Skeletal muscle cell (primary cell): Measurements from ENCODE around the gene ITSN1.
A peak's percentile ranks its signal among the peaks of the same experiment; 100 is the strongest.
"Not testable (repeated sequence)": the region's sequence is repeated elsewhere in the genome, so short reads cannot be mapped to it uniquely, and the experiment has no call there.

Experiments
- DNase-seq: peaks from one replicate; pipeline ENCODE4 v3.0.0-alpha.2; 2010; ENCODE audit warnings: low read depth
- H3K4me3 ChIP-seq: 2 replicates; pipeline ENCODE4 v1.5.1; 2011; ENCODE audit warnings: low read depth, mild to moderate bottlenecking, control low read depth, low read length, moderate library complexity

ITSN1 gene

DNA sequence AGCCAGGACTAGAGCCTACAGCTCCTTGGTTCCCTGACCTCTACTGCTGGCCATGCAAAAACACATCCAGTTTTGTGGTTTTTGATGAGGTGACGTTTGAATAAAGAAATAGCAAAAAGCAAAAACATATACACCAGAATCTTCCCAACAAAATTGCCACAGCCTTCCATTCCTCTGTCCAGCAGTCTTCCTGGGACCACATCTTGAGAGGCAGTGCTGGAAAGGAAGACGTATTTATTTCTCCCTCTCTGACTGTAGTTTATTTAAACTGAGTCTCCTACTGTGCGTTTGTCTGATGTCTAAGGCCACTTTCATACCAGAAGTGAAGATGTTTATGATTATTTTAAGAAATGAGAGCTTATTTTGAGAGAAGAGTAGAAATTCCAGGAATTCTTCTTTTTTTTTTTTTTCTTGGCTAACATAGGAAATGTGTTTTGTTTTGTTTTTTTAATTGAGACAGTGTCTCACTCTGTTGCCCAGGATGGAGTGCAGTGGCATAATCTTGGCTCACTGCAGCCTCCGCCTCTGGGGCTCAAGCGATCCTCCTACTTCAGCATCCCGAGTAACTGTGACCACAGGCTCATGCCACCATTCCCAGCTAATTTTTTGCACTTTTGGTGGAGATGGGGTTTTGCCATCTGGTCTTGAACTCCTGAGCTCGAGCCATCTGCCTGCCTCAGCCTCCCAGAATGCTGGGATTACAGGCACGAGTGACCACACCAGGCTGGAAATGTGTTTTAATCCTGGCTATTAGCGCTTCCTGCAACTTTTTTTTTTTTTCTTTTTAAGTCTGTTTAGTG lies 118.5 kb downstream of the ITSN1 start:
- no peak for DNase-seq
- peak overlapping the region; percentile 7 for H3K4me3 ChIP-seq

DNA sequence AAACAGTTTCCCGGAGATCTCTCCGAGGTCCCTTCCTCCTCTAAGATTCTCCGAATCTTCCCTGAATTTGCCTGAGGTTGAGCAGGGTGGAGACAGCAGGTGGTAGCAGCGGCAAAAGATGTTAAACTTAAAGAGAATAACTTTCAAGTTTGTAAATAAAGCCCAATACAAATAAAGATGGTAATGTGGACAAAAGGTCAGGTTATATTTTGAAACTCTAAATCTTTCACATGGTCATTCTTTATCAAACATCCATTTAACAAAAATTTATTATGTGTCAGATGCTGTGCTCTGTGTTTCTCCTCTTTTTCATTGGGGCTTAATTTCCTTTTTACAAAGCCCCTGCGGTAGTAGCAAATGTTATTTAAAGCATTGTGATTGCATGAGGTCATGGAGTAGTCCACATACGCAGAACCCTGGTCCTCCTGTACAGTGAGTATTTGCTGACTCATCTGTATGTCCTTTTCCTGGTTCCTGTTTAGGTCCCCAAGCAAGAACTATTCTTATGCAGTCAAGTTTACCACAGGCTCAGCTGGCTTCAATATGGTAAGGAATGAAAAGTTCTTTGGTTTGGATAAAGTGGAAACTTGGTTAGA lies 119.2 kb downstream of the ITSN1 start:
- H3K4me3 ChIP-seq: peak overlapping the region; percentile 7
- peak; percentile 97 for DNase-seq

DNA sequence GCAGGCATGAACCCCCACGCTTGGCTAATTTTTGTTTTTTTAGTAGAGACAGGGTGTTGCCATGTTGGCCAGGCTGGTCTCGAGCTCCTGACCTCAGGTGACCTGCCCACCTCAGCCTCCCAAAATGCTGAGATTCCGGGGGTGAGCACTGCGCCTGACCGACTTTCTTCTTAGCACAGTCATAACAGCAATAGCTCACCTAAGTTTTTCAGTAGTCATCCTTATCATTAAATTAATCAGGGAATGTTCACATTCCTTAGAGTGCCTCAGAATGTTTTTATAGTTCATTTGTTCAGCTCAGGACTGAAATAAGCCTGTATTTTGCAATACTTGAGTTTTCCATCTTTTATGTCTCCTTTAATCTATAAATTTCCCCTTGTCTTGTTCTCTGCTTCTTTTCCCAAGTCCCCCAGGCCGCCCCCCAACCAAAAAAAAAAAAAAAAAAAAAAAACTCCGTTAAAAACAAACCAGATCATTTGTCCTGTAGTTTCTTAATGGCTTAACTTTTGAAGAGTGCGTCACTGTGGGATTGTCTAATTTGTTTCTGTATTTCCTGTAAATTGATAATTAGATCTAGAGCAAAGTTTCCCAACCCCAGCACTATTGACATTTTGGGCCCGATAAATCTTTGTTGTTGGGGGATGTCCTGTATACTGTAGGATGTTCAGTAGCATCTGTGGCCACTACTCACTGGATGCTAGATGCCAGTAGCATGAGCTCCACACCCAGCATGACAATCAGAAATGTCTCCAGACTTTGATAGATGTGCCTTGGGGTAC lies 120.7 kb downstream of the ITSN1 start:
- DNase-seq: no peak
- no peak overlapping the region for H3K4me3 ChIP-seq

DNA sequence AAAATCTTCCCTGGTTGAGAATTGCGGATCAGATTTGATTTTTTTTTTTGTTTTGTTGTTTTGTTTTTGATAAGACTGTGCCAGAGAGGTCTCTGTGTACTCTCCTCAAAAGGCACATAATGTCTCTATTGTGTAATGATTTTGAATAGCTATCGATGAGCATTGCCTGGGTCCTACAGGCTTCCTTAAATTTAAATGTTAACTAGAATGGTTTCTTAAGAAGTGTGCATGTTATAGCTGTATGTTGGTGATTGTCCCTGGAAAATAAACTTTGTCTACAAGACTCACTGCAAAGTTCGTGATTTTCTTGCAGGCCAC lies 121.2 kb downstream of the ITSN1 start:
- no peak for DNase-seq
- H3K4me3 ChIP-seq: no peak overlapping the region

DNA sequence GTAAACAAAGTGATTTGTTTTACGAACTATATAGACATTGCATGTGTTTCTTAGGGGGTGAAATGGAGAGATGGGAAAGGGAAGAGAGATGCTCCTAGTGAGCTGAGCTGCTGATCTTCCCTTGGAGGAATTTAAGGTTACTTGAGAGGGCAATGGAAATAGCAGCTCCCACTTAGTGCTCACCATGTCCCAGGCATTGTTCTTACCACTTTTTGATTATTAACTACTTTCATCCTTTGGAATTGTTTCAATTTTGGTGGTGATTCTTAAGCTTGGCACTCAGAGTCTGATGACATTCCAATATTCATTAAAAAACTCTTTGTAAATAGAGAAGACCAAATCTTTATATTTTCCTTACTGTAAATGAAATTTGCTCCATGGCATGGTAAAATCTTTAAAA lies 124.9 kb downstream of the ITSN1 start:
- no peak overlapping the region for H3K4me3 ChIP-seq
- DNase-seq: peak; percentile 55

DNA sequence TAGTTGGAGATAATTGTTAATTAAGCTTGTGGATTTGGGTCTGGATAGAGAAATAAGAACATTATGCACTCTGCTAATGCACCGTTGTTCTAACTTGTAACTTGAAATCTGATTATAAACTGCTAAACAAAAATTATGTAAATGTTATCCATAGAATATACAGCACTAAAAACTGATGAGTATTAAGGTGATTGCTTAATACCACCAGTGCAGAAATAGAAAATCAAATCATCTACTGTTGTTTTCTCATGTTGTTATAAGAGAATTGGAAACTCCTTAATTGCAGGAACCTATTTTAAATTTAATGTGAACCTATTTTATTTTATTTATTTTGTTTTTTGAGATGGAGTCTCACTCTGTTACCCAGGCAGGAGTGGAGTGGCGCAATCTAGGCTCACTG lies 125.7 kb downstream of the ITSN1 start:
- no peak for DNase-seq
- no peak overlapping the region for H3K4me3 ChIP-seq

DNA sequence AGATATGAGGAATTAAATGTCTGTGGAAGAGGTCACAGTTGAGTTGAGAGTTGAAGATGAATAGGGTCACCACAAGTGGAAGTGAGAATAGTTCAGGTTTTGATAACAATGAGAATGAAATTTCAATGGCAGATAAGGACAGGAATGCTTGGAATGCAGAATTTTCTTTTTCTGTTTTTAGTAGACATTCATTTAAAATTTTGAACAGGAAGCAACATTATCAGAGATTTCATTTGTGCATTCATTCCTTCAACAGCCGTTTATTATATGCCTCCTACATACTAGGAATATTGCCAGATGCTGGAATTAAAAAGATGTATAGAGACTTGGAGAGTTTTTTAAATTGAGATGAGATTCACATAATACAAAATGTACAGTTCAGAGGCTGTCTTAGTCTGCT lies 126.8 kb downstream of the ITSN1 start:
- H3K4me3 ChIP-seq: no peak overlapping the region
- DNase-seq: no peak

DNA sequence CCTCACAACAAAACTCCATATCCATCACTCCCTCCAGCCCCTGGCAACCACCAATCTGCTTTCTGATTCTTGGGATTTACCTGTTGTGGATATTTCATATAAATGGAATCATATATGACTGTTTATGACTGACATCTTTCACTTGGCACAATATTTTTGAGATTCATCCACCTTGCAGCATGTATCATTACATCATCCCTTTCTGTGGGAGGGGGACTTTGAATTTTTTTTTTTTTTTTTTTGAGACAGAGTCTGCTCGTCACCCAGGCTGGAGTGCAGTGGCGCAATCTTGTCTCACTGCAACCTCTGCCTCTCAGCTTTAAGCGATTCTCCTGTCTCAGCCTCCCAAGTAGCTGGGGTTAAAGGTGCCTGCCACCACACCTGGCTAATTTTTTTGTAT lies 128.2 kb downstream of the ITSN1 start:
- H3K4me3 ChIP-seq: no peak overlapping the region
- no peak for DNase-seq

DNA sequence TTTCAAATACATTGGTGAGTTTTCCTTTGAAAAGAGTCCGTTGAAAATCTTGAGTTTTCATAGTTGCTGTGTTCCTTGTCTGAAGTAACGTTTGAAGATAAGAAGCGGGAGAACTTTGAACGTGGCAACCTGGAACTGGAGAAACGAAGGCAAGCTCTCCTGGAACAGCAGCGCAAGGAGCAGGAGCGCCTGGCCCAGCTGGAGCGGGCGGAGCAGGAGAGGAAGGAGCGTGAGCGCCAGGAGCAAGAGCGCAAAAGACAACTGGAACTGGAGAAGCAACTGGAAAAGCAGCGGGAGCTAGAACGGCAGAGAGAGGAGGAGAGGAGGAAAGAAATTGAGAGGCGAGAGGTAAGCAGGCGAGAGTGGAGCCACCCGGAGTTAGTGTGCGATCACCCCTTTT lies 129.7 kb downstream of the ITSN1 start:
- no peak overlapping the region for H3K4me3 ChIP-seq
- no peak for DNase-seq

DNA sequence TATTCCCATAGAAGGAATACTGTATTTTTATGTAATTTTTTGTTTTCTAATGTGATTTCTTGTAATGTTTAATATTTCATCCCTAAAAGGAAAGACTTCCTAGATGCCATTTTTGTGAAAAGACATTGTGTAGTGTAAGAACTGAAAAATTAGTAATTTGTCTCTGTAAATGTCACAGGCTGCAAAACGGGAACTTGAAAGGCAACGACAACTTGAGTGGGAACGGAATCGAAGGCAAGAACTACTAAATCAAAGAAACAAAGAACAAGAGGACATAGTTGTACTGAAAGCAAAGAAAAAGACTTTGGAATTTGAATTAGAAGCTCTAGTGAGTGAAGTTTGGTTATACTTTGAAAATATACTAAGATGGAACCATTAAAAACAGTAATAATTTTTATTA lies 132.2 kb downstream of the ITSN1 start:
- DNase-seq: no peak
- H3K4me3 ChIP-seq: no peak overlapping the region

DNA sequence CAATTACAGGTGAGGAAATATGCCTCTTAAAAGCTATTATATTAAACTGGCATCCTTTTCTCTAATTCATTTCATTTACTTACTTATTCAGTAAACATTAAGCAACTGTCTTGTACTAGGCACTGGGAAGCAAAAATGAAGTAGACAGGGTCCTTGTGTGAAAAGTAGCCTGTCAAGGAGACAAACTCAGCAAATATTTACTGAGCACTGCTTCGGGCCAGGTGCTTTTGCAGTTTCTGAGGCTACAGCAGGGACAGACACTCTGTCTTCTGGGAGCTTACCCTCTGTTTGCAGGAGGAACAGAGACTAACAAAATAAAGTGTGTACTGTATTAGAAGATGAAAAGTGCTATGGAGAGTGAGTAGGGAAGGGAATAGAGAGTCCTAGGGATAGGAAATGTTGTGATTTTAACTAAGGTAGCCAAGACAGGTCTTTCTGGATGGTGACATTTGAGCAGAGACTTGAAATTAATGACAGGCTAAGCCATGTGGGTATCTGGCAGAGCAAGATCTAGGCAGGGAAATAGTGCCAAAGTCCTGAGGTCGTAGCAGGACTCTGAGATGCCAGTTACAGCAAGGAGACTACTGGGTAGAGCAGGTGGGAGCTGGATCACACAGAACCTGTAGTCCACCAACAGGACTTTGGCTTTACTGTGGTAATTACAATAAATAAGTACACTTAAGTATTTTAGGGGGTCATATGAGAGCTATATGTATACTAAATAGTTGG lies 133.0 kb downstream of the ITSN1 start:
- H3K4me3 ChIP-seq: no peak overlapping the region
- no peak for DNase-seq

DNA sequence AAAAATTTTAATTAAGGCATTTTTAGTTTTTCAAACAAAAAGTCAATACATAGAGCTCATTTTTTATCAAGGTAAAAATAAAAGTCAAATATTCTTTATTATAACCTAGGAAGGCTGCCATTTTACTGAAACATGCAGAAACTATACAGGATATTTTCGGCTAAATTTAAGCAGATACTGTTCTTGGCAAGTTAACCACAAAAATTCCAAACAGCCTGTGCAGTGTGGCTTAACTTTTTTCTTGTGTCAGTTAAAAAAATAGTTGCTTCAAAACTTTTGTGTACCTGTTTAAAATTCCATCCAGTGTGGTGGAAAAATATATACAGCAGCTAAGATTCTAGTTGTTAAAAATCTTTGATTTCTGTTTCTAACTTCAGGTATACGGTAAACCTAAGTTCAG lies 138.3 kb downstream of the ITSN1 start:
- no peak overlapping the region for H3K4me3 ChIP-seq
- no peak for DNase-seq

DNA sequence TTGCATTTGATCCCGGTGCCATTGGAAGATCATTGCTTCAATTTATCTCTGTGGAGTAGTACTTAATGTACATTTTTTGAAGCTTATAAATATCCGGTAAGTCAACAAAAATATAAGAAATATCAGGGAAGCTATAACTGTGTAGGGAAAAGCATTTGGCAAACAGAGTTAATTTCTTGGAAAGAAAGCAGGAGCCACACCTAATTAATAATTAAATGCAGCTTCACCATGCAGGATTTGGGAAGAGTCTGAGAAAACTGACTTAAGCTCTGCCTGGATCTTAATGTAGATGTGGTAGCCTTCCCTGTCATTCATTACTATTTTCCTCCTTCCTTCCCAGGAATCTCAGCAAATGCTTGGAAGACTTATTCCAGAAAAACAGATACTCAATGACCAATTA lies 138.8 kb downstream of the ITSN1 start:
- no peak overlapping the region for H3K4me3 ChIP-seq
- DNase-seq: no peak

DNA sequence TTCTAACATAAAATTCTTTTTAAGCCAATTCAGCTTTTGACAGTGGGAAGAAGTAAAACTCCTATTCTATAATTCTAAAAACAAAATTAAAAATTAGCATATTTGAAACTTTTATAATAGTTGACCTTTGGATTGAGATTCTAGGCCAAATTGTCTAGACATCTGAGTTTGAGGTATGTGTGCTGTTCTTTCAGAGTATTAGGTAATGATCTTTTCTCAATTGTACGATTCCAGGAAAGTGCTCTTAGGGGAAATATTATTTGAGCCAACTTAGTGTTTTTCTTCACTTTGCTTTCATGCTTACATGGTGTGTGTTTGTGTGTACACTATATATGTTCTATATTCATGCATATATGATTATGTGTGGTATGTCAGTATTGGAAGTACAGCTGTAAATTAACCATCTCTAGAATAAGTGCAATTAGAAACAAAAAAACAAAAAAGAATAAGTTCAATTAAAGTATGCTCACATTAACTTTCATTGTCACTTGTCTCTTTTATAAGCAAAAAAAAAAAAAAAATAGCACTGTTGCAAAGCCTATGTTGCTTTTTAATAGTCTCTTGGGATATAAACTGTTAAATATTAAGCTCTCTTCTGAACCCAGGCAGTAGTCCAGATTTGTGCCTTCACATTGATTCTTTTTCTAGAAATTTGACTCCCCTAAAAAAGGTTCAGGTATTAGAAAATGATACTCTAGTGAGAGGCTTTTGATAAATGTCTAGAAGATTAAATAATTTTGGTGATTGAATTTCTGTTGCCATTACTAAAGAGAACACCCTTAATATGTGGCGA lies 141.1 kb downstream of the ITSN1 start:
- DNase-seq: no peak
- H3K4me3 ChIP-seq: no peak overlapping the region

DNA sequence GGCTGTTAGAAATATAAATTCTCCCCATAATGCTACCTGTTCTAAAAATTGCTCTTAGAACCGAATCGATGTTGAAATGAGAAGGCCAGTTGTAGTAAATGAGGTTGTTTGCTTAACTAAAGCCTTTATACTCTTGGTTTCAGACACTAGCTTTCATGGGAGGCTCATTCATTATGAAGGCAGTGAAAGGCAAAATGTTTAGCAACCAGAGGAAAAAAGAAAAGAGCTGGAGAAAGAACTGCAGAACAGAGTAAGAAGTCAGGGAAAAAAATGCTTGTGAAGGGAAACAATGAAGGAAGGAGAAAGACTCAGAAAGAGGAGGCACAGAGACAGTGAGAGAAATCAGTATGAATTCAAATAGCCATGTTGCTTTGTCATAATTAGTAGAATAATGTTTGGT lies 145.1 kb downstream of the ITSN1 start:
- H3K4me3 ChIP-seq: no peak overlapping the region
- no peak for DNase-seq

DNA sequence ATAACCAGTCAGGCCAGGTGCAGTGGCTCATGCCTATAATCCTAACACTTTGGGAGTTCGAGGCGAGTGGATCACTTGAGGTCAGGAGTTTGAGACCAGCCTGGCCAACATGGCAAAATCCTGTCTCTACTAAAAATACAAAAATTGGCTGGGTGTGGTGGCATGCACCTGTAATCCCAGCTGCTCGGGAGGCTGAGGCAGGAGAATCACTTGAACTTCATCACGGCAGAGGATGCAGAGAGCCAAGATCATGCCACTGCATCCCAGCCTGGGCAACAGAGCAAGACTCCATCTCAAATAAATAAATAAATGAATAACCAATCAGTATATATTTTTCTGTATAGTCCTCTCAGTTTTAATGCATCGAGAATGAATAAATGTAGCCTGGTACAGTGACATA lies 146.1 kb downstream of the ITSN1 start:
- DNase-seq: not testable (repeated sequence)

DNA sequence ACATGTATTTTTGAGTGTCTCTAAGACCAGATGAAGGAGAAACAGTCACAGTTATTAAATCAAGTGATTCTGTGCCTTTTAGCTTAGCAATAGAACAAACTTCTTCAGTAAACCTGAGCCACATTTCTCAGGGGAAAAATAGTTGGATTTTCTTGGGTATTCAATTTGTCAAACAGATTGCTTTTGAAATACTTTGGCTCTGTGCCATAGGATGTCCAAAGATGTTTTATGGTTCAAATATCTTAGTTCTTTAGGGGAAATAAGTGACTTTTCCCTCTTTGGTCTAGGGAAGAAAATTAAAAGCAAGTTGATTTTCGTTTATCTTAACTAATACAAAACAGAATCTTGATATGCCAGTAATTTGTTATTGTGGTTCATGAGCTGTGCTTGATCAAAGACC lies 147.4 kb downstream of the ITSN1 start:
- peak; percentile 38 for DNase-seq
- no peak overlapping the region for H3K4me3 ChIP-seq

More for the DNA sequence above, 146.1 kb downstream of the ITSN1 start:
- H3K4me3 ChIP-seq: not testable (repeated sequence)

DNA sequence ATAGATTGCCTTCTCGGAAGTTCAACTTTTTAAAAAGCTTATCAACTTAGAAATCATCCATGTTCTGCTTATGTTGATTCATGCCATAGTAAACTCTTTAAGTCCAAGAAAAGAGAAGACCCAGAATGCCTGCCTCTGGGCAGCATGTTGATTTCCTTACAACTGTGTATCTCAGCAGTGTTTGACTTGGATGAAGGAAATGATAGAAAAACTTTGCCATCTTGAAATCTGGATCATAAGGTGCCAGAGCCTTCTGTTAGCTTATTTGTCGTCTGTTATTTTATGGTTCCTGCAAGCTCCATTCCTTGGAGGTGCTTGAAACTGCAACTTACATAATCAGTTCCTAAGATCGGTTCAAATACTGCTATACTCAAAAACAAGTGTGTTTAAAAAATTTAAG lies 148.8 kb downstream of the ITSN1 start:
- H3K4me3 ChIP-seq: no peak overlapping the region
- DNase-seq: no peak

DNA sequence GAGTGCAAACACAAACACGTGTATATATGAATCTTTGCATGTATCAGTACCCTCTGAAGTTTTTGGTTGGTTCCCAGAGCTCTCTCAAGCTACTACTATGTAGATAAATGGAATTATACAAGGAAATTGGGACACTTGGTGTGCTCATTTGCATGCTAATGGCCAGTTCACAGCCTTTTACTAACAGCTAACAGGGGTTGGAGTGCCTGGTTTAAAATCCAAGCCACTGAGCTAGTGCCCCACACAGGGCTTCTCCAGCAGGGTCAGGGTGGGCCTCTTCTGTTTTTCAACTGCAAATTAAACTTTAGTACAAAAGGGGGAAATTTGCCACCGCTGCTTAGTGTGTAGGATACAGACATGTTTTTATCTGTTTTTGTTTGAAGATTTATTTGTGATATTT lies 152.3 kb downstream of the ITSN1 start:
- H3K4me3 ChIP-seq: no peak overlapping the region
- no peak for DNase-seq
